Measurements from ENCODE around the gene MLLT3. TPM values are rescaled to one million over a fixed set of nuclear protein-coding genes. Genes with fewer than 3 reads are reported as not detected.
A peak's percentile ranks its signal among the peaks of the same experiment; 100 is the strongest.

Gene MLLT3
- total RNA-seq, 1 donor from 2014 or later: 26.5 TPM

GRCh38 chr9:20387062-20387461 is 235.2 kb downstream of the MLLT3 start:
- Mint-ChIP-seq H3K27me3 (no peaks in the 10 kb centered on the region), H3K9me3 (peaks cover 7% of the 10 kb centered on the region), H3K4me1 (peaks cover 13% of the 10 kb centered on the region), H3K36me3 (ENCODE audit: low read depth) (peaks cover 30% of the 10 kb centered on the region), H3K27ac (no peak overlapping the region), H3K4me3 (no peak overlapping the region)
- DNase-seq: no peak
- intact Hi-C loops (cut with micrococcal nuclease): no loop called here

GRCh38 chr9:20384642-20385041 is 237.7 kb downstream of the MLLT3 start:
- Mint-ChIP-seq H3K4me1 (peaks cover 11% of the 10 kb centered on the region), H3K4me3 (no peak overlapping the region), H3K9me3 (peaks cover 3% of the 10 kb centered on the region), H3K27me3 (no peaks in the 10 kb centered on the region), H3K36me3 (ENCODE audit: low read depth) (peaks cover 25% of the 10 kb centered on the region), H3K27ac (no peak overlapping the region)
- intact Hi-C loops (cut with micrococcal nuclease): no loop called here
- DNase-seq: no peak

GRCh38 chr9:20382460-20383071 is 239.7 kb downstream of the MLLT3 start:
- peak overlapping the region; percentile 23 for H3K4me3 Mint-ChIP-seq
- no peak for DNase-seq
- H3K27me3 Mint-ChIP-seq: no peaks in the 10 kb centered on the region
- intact Hi-C loops (cut with micrococcal nuclease): no loop called here
- peaks cover 14% of the 10 kb centered on the region for H3K4me1 Mint-ChIP-seq
- peak overlapping the region; percentile 1 for H3K27ac Mint-ChIP-seq
- peaks cover 27% of the 10 kb centered on the region for H3K36me3 Mint-ChIP-seq (ENCODE audit: low read depth)
- H3K9me3 Mint-ChIP-seq: no peaks in the 10 kb centered on the region

GRCh38 chr9:20380546-20380945 is 241.8 kb downstream of the MLLT3 start:
- peaks cover 30% of the 10 kb centered on the region for H3K36me3 Mint-ChIP-seq (ENCODE audit: low read depth)
- H3K4me1 Mint-ChIP-seq: peaks cover 26% of the 10 kb centered on the region
- no peak for DNase-seq
- no peaks in the 10 kb centered on the region for H3K9me3 Mint-ChIP-seq
- no peak overlapping the region for H3K27ac Mint-ChIP-seq
- no peak overlapping the region for H3K4me3 Mint-ChIP-seq
- intact Hi-C loops (cut with micrococcal nuclease): no loop called here
- H3K27me3 Mint-ChIP-seq: no peaks in the 10 kb centered on the region

- H3K4me3 Mint-ChIP-seq: no peak overlapping the region
- H3K27ac Mint-ChIP-seq: no peak overlapping the region
- DNase-seq: no peak
- peaks cover 26% of the 10 kb centered on the region for H3K4me1 Mint-ChIP-seq
- intact Hi-C loops (cut with micrococcal nuclease): no loop called here
- H3K9me3 Mint-ChIP-seq: no peaks in the 10 kb centered on the region
- no peaks in the 10 kb centered on the region for H3K27me3 Mint-ChIP-seq
- H3K36me3 Mint-ChIP-seq (ENCODE audit: low read depth): peaks cover 34% of the 10 kb centered on the region
These were observed 242.5 kb downstream of the MLLT3 start for GRCh38 chr9:20379804-20380225.

GRCh38 chr9:20378851-20379250 is 243.4 kb downstream of the MLLT3 start:
- Mint-ChIP-seq H3K36me3 (ENCODE audit: low read depth) (peaks cover 35% of the 10 kb centered on the region), H3K9me3 (no peaks in the 10 kb centered on the region), H3K4me1 (peaks cover 27% of the 10 kb centered on the region), H3K4me3 (no peak overlapping the region), H3K27me3 (no peaks in the 10 kb centered on the region), H3K27ac (no peak overlapping the region)
- no peak for DNase-seq
- intact Hi-C loops (cut with micrococcal nuclease): no loop called here

GRCh38 chr9:20377790-20378189 is 244.5 kb downstream of the MLLT3 start:
- H3K4me1 Mint-ChIP-seq: peaks cover 26% of the 10 kb centered on the region
- H3K27ac Mint-ChIP-seq: no peak overlapping the region
- H3K36me3 Mint-ChIP-seq (ENCODE audit: low read depth): peaks cover 38% of the 10 kb centered on the region
- no peak overlapping the region for H3K4me3 Mint-ChIP-seq
- no peaks in the 10 kb centered on the region for H3K9me3 Mint-ChIP-seq
- intact Hi-C loops (cut with micrococcal nuclease): no loop called here
- H3K27me3 Mint-ChIP-seq: no peaks in the 10 kb centered on the region
- no peak for DNase-seq

- intact Hi-C loops (cut with micrococcal nuclease): no loop called here
- no peak for DNase-seq
- Mint-ChIP-seq H3K9me3 (no peaks in the 10 kb centered on the region), H3K36me3 (ENCODE audit: low read depth) (peaks cover 34% of the 10 kb centered on the region), H3K4me3 (peak overlapping the region; percentile 26), H3K27ac (no peak overlapping the region), H3K4me1 (peaks cover 21% of the 10 kb centered on the region), H3K27me3 (no peaks in the 10 kb centered on the region)
These were observed 245.4 kb downstream of the MLLT3 start for GRCh38 chr9:20376731-20377375.

GRCh38 chr9:20376042-20376441 is 246.3 kb downstream of the MLLT3 start:
- intact Hi-C loops (cut with micrococcal nuclease): no loop called here
- Mint-ChIP-seq H3K4me3 (no peak overlapping the region), H3K27me3 (no peaks in the 10 kb centered on the region), H3K27ac (no peak overlapping the region), H3K4me1 (peaks cover 27% of the 10 kb centered on the region), H3K9me3 (no peaks in the 10 kb centered on the region), H3K36me3 (ENCODE audit: low read depth) (peaks cover 39% of the 10 kb centered on the region)
- no peak for DNase-seq

GRCh38 chr9:20373263-20373662 is 249.0 kb downstream of the MLLT3 start:
- Mint-ChIP-seq H3K4me1 (peaks cover 34% of the 10 kb centered on the region), H3K9me3 (peaks cover 2% of the 10 kb centered on the region), H3K36me3 (ENCODE audit: low read depth) (peaks cover 36% of the 10 kb centered on the region), H3K4me3 (no peak overlapping the region), H3K27ac (no peak overlapping the region), H3K27me3 (no peaks in the 10 kb centered on the region)
- intact Hi-C loops (cut with micrococcal nuclease): no loop called here
- DNase-seq: no peak

GRCh38 chr9:20369391-20369790 is 252.9 kb downstream of the MLLT3 start:
- H3K9me3 Mint-ChIP-seq: peaks cover 14% of the 10 kb centered on the region
- no peak overlapping the region for H3K27ac Mint-ChIP-seq
- H3K4me3 Mint-ChIP-seq: no peak overlapping the region
- H3K27me3 Mint-ChIP-seq: no peaks in the 10 kb centered on the region
- intact Hi-C loops (cut with micrococcal nuclease): no loop called here
- H3K4me1 Mint-ChIP-seq: peaks cover 24% of the 10 kb centered on the region
- no peak for DNase-seq
- peaks cover 41% of the 10 kb centered on the region for H3K36me3 Mint-ChIP-seq (ENCODE audit: low read depth)

GRCh38 chr9:20367855-20368254 is 254.4 kb downstream of the MLLT3 start:
- intact Hi-C loops (cut with micrococcal nuclease): no loop called here
- Mint-ChIP-seq H3K4me3 (no peak overlapping the region), H3K9me3 (peaks cover 14% of the 10 kb centered on the region), H3K36me3 (ENCODE audit: low read depth) (peaks cover 43% of the 10 kb centered on the region), H3K27me3 (no peaks in the 10 kb centered on the region), H3K4me1 (peaks cover 25% of the 10 kb centered on the region), H3K27ac (no peak overlapping the region)
- DNase-seq: no peak

GRCh38 chr9:20364959-20365358 is 257.3 kb downstream of the MLLT3 start:
- intact Hi-C loops (cut with micrococcal nuclease): no loop called here

GRCh38 chr9:20363233-20363632 is 259.1 kb downstream of the MLLT3 start:
- H3K4me3 Mint-ChIP-seq: no peak overlapping the region
- peaks cover 46% of the 10 kb centered on the region for H3K4me1 Mint-ChIP-seq
- H3K27ac Mint-ChIP-seq: no peak overlapping the region
- H3K9me3 Mint-ChIP-seq: peaks cover 12% of the 10 kb centered on the region
- H3K36me3 Mint-ChIP-seq (ENCODE audit: low read depth): peaks cover 60% of the 10 kb centered on the region
- no peaks in the 10 kb centered on the region for H3K27me3 Mint-ChIP-seq
- no peak for DNase-seq
- intact Hi-C loops (cut with micrococcal nuclease): no loop called here

More at GRCh38 chr9:20364959-20365358, 257.3 kb downstream of the MLLT3 start:
- no peak overlapping the region for H3K4me3 Mint-ChIP-seq
- no peak overlapping the region for H3K27ac Mint-ChIP-seq
- DNase-seq: no peak
- peaks cover 39% of the 10 kb centered on the region for H3K4me1 Mint-ChIP-seq
- peaks cover 14% of the 10 kb centered on the region for H3K9me3 Mint-ChIP-seq
- no peaks in the 10 kb centered on the region for H3K27me3 Mint-ChIP-seq
- H3K36me3 Mint-ChIP-seq (ENCODE audit: low read depth): peaks cover 55% of the 10 kb centered on the region

Measured in activated CD4-positive, alpha-beta T cell treated with anti-CD3 and anti-CD28 coated beads, Interleukin-2, amount 10 ng/mL, durations not matched to agents 24 days and 14 days (primary cell).